Endothelial cell of umbilical vein (primary cell): ENCODE data around the gene RNF125. TPM values are rescaled to one million over a fixed set of nuclear protein-coding genes. Genes with fewer than 3 reads are reported as not detected.

Experiments
- BruUV-seq: library from RNA; stranded (reverse); fragments of 400-500 nt; replicated peaks from 2 replicates; lab custom pipeline; 2021; lab: Mats Ljungman, UMichigan
- CTCF ChIA-PET: fragments of 300-600, 350-600 bp; sonication (Branson Sonifier 250); formaldehyde crosslinking; loops from one replicate; lab custom pipeline; 2021; ENCODE audit warnings: antibody characterized with exemption, inconsistent platforms; lab: Charles Lee
- POLR2A ChIA-PET: fragments of 300-600, 350-600 bp; sonication (Branson Sonifier 250); formaldehyde crosslinking; loops from one replicate; lab custom pipeline; 2021; ENCODE audit warnings: antibody characterized with exemption, inconsistent platforms; lab: Charles Lee
- DNase-seq: peaks from one replicate; pipeline ENCODE4 v3.0.0-alpha.2; 2011; ENCODE audit warnings: low read depth, low spot score
- FAIRE-seq: peaks from 2 replicates; lab custom pipeline; 2011; peaks lifted over from hg19 to GRCh38; lab: Jason Lieb, UNC
- H2AFZ ChIP-seq: 2 replicates; pipeline ENCODE4 v1.6.0; 2012; ENCODE audit warnings: low read depth, low read length, control low read depth, inconsistent platforms
- H3K27ac ChIP-seq: 2 replicates; pipeline ENCODE4 v1.5.1; 2011; ENCODE audit warnings: low read depth, mild to moderate bottlenecking, control low read depth, low read length, moderate library complexity; ENCODE audit not compliant: insufficient read depth
- H3K27me3 ChIP-seq, 2 experiments: 2 replicates each; pipeline versions ENCODE4 v1.6.0 to v1.6.1; 2011; ENCODE audit warnings: low read length in 2 of 2, mixed read lengths in 1 of 2; ENCODE audit not compliant: control insufficient read depth in 2 of 2, insufficient read depth in 2 of 2
- H3K36me3 ChIP-seq, 2 experiments: 2 replicates in 1 of 2; 3 replicates in 1 of 2; pipeline ENCODE4 v1.5.1; 2011; ENCODE audit warnings: low read length in 2 of 2, mild to moderate bottlenecking in 1 of 2, moderate library complexity in 1 of 2; ENCODE audit not compliant: control insufficient read depth in 2 of 2, insufficient read depth in 2 of 2; ENCODE audit errors: extremely low read depth in 1 of 2
- H3K4me1 ChIP-seq: 3 replicates; pipeline ENCODE4 v1.5.1; 2011; ENCODE audit warnings: mild to moderate bottlenecking, low read length; ENCODE audit not compliant: control insufficient read depth, insufficient read depth; ENCODE audit errors: extremely low read depth
- H3K4me2 ChIP-seq: 2 replicates; pipeline ENCODE4 v1.6.1; 2011; ENCODE audit warnings: low read length, control low read depth, mixed read lengths; ENCODE audit not compliant: insufficient read depth
- H3K4me3 ChIP-seq, 3 experiments: fragments of 200-600 bp in 1 of 3; sonication (generic), shearing (Covaris generic) in 1 of 3; replicated peaks in 1 of 3; 2 replicates each; pipeline ENCODE4 v1.5.1; 2011 to 2016; ENCODE audit warnings: control low read depth in 3 of 3, low read length in 3 of 3, mild to moderate bottlenecking in 2 of 3, inconsistent platforms in 1 of 3, low read depth in 1 of 3, moderate library complexity in 1 of 3; ENCODE audit not compliant: insufficient read depth in 1 of 3
- H3K79me2 ChIP-seq: 2 replicates; pipeline ENCODE4 v1.6.0; 2012; ENCODE audit warnings: low read length, inconsistent platforms; ENCODE audit not compliant: control insufficient read depth, insufficient read depth
- H3K9ac ChIP-seq: replicated peaks from 2 replicates; pipeline ENCODE3; 2011; ENCODE audit warnings: low read length, control low read depth; ENCODE audit not compliant: insufficient read depth; ENCODE audit errors: extremely low read depth
- H3K9me1 ChIP-seq: replicated peaks from 3 replicates; pipeline ENCODE4 v1.6.0; 2011; ENCODE audit warnings: mild to moderate bottlenecking, low read length; ENCODE audit not compliant: control insufficient read depth, insufficient read depth; ENCODE audit errors: extremely low read depth
- H3K9me3 ChIP-seq: replicated peaks from 2 replicates; pipeline ENCODE4 v1.5.1; 2012; ENCODE audit warnings: low read length, inconsistent platforms; ENCODE audit not compliant: control insufficient read depth, insufficient read depth
- H4K20me1 ChIP-seq: replicated peaks from 2 replicates; pipeline ENCODE3; 2011; ENCODE audit warnings: mild to moderate bottlenecking, low read length; ENCODE audit not compliant: control insufficient read depth, insufficient read depth; ENCODE audit errors: extremely low read depth
- EZH2 ChIP-seq: IDR thresholded peaks from 2 replicates; pipeline ENCODE4 v1.6.1; 2012; ENCODE audit warnings: borderline replicate concordance, low read depth, mild to moderate bottlenecking, moderate library complexity, low read length, inconsistent platforms; ENCODE audit not compliant: severe bottlenecking
- FOS ChIP-seq: IDR thresholded peaks from 2 replicates; pipeline ENCODE4 v1.6.1; 2011; ENCODE audit warnings: mild to moderate bottlenecking, low read length, moderate library complexity, borderline replicate concordance; ENCODE audit not compliant: insufficient read depth
- GATA2 ChIP-seq: IDR thresholded peaks from 2 replicates; pipeline ENCODE4 v1.7.0; 2011; ENCODE audit warnings: low read depth, mild to moderate bottlenecking, moderate library complexity, mixed read lengths, low read length; ENCODE audit not compliant: insufficient read length, insufficient read depth
- JUN ChIP-seq: IDR thresholded peaks from 2 replicates; pipeline ENCODE4 v1.6.1; 2011; ENCODE audit warnings: borderline replicate concordance, low read depth; ENCODE audit not compliant: insufficient read length, insufficient read depth
- MYC ChIP-seq: IDR thresholded peaks from one replicate; pipeline ENCODE4 v1.6.1; 2011; ENCODE audit warnings: mild to moderate bottlenecking, low read depth, low read length
- POLR2A ChIP-seq: IDR thresholded peaks from 2 replicates; pipeline ENCODE4 v1.6.1; 2012; ENCODE audit warnings: low read depth, mild to moderate bottlenecking, control low read depth, low read length
- POLR2AphosphoS5 ChIP-seq: IDR thresholded peaks from 2 replicates; pipeline ENCODE4 v1.6.1; 2012; ENCODE audit warnings: low read depth, mild to moderate bottlenecking, control low read depth, low read length, moderate library complexity; ENCODE audit not compliant: insufficient read depth
- dilution Hi-C: fragments of 300-500 bp; cut with MboI; formaldehyde crosslinking; loops from one replicate; pipeline ENCODE4 v1.15.0; 2019; ENCODE audit warnings: low sequenced_read_pairs; ENCODE audit not compliant: extremely low pct_ligation_motif_present
- intact Hi-C: fragments of 100-400 bp; cut with micrococcal nuclease; formaldehyde crosslinking; loops from one replicate; pipeline ENCODE4 v1.10.0; 2022
- polyA plus RNA-seq, 4 experiments: library from polyadenylated mRNA; depleted of rRNA in 3 of 4; stranded (reverse) in 3 of 4; unstranded in 1 of 4; fragments of >200 nt; gene quantifications; 2 replicates each; pipeline versions ENCODE4 v1.2.1 to v1.2.3, GENCODE V29; 2011 to 2012; ENCODE audit warnings: missing spikeins in 1 of 4
- total RNA-seq: library from RNA; stranded (reverse); gene quantifications from 2 replicates; pipeline ENCODE4 v1.2.3, GENCODE V29; 2021
- TF ChIP-seq, protein P1 (sequence below): IDR thresholded peaks from 2 replicates; pipeline ENCODE4 v1.6.1; 2011; ENCODE audit not compliant: insufficient read depth, insufficient read length
- TF ChIP-seq, protein P2 (sequence below), 2 donors: IDR thresholded peaks; 1 replicate in 1 of 2; 2 replicates in 1 of 2; pipeline ENCODE4 v1.5.1; 2011; ENCODE audit warnings: low read length in 2 of 2, mild to moderate bottlenecking in 2 of 2, moderate library complexity in 2 of 2, control low read depth in 1 of 2, inconsistent platforms in 1 of 2, low read depth in 1 of 2; ENCODE audit not compliant: insufficient read depth in 1 of 2; ENCODE audit errors: extremely low read depth in 1 of 2

Gene RNF125
- total and polyA plus RNA-seq, 2 donors (not counting 3 experiments of a cell fraction or from before 2014, with no cell fraction given) = 0.73 to 1.3 TPM

DNA sequence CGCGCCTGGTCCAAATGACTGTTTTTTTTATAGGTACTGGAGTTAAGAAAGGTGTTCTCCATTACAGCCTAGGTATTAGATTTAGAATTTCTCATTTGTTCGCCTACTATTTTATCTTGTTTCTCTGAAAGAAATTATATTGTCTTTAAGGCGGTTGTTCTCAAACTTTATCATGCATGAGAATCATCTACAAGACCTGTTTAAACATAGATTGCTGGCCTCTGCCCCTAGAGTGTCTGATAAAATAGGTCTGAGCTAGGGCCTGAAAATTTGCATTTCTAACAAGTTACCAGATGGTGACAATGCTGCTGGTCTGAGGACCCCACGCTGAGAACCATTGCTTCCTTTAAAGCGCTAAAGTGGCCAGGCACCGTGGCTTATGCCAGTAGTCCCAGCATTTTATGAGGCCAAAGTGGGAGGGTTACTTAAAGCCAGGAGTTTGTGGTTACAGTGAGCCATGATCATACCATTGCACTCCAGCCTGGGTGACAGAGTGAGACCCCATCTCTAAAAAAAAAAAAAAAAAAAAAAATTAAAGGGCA is 39.1 kb downstream of the RNF125 start:
- Histone ChIP-seq H3K4me1 (no peaks in the 10 kb centered on the region), H3K79me2 (no peaks in the 10 kb centered on the region), H3K27me3 (no peaks in the 10 kb centered on the region), H3K27ac (no peak overlapping the region), H3K36me3 (no peaks in the 10 kb centered on the region), H4K20me1 (no peaks in the 10 kb centered on the region), H3K4me3 (no peak overlapping the region), H2AFZ (no peak overlapping the region), H3K9ac (no peak overlapping the region), H3K9me1 (no peaks in the 10 kb centered on the region), H3K4me2 (no peak overlapping the region), H3K9me3 (no peaks in the 10 kb centered on the region)
- TF ChIP-seq, protein P1, sequence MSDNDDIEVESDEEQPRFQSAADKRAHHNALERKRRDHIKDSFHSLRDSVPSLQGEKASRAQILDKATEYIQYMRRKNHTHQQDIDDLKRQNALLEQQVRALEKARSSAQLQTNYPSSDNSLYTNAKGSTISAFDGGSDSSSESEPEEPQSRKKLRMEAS = no peak
- TF ChIP-seq POLR2A = no peak
- TF ChIP-seq EZH2 = no peak
- TF ChIP-seq MYC = no peak
- no peak for TF ChIP-seq FOS
- TF ChIP-seq, protein P2, sequence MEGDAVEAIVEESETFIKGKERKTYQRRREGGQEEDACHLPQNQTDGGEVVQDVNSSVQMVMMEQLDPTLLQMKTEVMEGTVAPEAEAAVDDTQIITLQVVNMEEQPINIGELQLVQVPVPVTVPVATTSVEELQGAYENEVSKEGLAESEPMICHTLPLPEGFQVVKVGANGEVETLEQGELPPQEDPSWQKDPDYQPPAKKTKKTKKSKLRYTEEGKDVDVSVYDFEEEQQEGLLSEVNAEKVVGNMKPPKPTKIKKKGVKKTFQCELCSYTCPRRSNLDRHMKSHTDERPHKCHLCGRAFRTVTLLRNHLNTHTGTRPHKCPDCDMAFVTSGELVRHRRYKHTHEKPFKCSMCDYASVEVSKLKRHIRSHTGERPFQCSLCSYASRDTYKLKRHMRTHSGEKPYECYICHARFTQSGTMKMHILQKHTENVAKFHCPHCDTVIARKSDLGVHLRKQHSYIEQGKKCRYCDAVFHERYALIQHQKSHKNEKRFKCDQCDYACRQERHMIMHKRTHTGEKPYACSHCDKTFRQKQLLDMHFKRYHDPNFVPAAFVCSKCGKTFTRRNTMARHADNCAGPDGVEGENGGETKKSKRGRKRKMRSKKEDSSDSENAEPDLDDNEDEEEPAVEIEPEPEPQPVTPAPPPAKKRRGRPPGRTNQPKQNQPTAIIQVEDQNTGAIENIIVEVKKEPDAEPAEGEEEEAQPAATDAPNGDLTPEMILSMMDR (IDR thresholded peaks at IDR 0.05; ENCODE audit: extremely low read depth in 1 of 2, insufficient read depth in 1 of 2, low read depth in 1 of 2, low read length in 2 of 2) = no peak
- no peak for TF ChIP-seq GATA2
- no peak for TF ChIP-seq JUN
- no peak for TF ChIP-seq POLR2AphosphoS5
- POLR2A ChIA-PET = no interaction called here
- FAIRE-seq (no peak), DNase-seq (no peak)
- intact Hi-C loops (no loop called here), dilution Hi-C loops (no loop called here)
- no TSS peak for BruUV-seq
- CTCF ChIA-PET = no interaction called here
